ENCODE measurements around the gene KCNMB1. TPM values are rescaled to one million over a fixed set of nuclear protein-coding genes. Genes with fewer than 3 reads are reported as not detected.

The KCNMB1 gene
- total and polyA plus RNA-seq, 10 of the 15 experiments (the other 5 are each of a cell fraction or from before 2014, with no cell fraction given) = 1.2 to 3.6 (median 2.6) TPM

- ChIA-PET POLR2A (interaction anchor here (0.8 to 3.3 kb wide), 6 partner anchors 14 to 51 kb away, joined by 3 to 31 read pairs (median 9); partner anchors contain the start of gene LCP2), RAD21 (ENCODE audit: unreplicated experiment) (interaction anchor here (1.2 to 6.7 kb wide), 9 partner anchors 12 to 61 kb away, joined by 4 to 96 read pairs (median 8); partner anchors contain the start of gene LCP2), SMC1A (ENCODE audit: uncharacterized antibody, unreplicated experiment) (interaction anchor here (0.9 to 4.4 kb wide), 9 partner anchors 10 to 51 kb away, joined by 6 to 118 read pairs (median 12); partner anchors contain the start of gene LCP2), CTCF (interaction anchor here (0.7 to 3.7 kb wide), 12 partner anchors 10 to 93 kb away, joined by 3 to 31 read pairs (median 6); partner anchors contain the start of gene LCP2)
- intact Hi-C loops (cut with micrococcal nuclease; ENCODE audit: unreplicated experiment) = no loop called here
- H3K9me3 ChIP-seq (replicated peaks; ENCODE audit: control insufficient read depth, insufficient read depth, low read length) = no peaks in the 10 kb centered on the region
- no peaks in the 10 kb centered on the region for H3K79me2 ChIP-seq (ENCODE audit: control insufficient read depth, insufficient read depth, low read length)
- BruUV-seq (replicated peaks) = no TSS peak
- TF ChIP-seq CBFB (IDR thresholded peaks at IDR 0.05; ENCODE audit: low read depth) (no peak), REST (IDR thresholded peaks at IDR 0.05; ENCODE audit: low read depth, low read length) (no peak), ZNF384 (IDR thresholded peaks at IDR 0.05; ENCODE audit: borderline replicate concordance, low read depth, low read length) (no peak), CEBPB (IDR thresholded peaks at IDR 0.05; ENCODE audit: borderline replicate concordance in 1 of 2, low read depth in 2 of 2, low read length in 2 of 2) (no peak)
- H3K27ac ChIP-seq (ENCODE audit: control insufficient read depth, insufficient read depth) = peak overlapping the region; percentile 6; the same call in 1 of the 2 replicates
- ATAC-seq (no peak), DNase-seq (ENCODE audit: low read depth, low spot score) (no peak), FAIRE-seq (no peak)
- H2AFZ ChIP-seq (ENCODE audit: control insufficient read depth, low read depth, low read length) = peak overlapping the region; percentile 11
- no peak overlapping the region for H3K9ac ChIP-seq (ENCODE audit: control insufficient read depth, insufficient read depth, low read length)
- peaks cover 42% of the 10 kb centered on the region for H3K4me1 ChIP-seq (ENCODE audit: control insufficient read depth, insufficient read depth, low read length)
- in situ Hi-C loops (cut with MboI) = no loop called here
- H3K27me3 ChIP-seq (replicated peaks in 1 of 2; ENCODE audit: control insufficient read depth in 2 of 2, insufficient read depth in 2 of 2, low read length in 1 of 2) = no peaks in the 10 kb centered on the region
- 96% methylated on average over 2 of the region's 2 CpGs for WGBS (ENCODE audit: insufficient coverage, insufficient replicate concordance, low lambda C conversion rate, missing lambda C conversion rate)
- peak overlapping the region; percentile 36 for H3K4me2 ChIP-seq (ENCODE audit: control insufficient read depth, insufficient read depth)
- no peaks in the 10 kb centered on the region for H4K20me1 ChIP-seq (ENCODE audit: control insufficient read depth, insufficient read depth)
- H3K4me3 ChIP-seq = no peak overlapping the region
- H3K36me3 ChIP-seq (ENCODE audit: control insufficient read depth in 2 of 2, insufficient read depth in 2 of 2, low read length in 1 of 2) = no peaks in the 10 kb centered on the region
Observed at GRCh38 chr5:170327829-170328228, 61.3 kb downstream of the KCNMB1 start.
